NCI-H187 (cell line): ENCODE results near the gene NR1H3.

Experiments
- DNase-seq, 2 experiments: peaks; one replicate each; lab custom pipeline; 2025; lab: John Stamatoyannopoulos, UW

NR1H3 gene

GRCh38 chr11:47269829-47270305 lies 12.1 kb downstream of the NR1H3 start, which contains the start of gene MADD:
Gene MADD (plus strand): TSS chr11:47270133.
- DNase-seq: peak; percentile 80 to 97

- DNase-seq: peak in 1 of 2 experiments; percentile 20
These were observed 12.8 kb downstream of the NR1H3 start for GRCh38 chr11:47270331-47271271.

DNA sequence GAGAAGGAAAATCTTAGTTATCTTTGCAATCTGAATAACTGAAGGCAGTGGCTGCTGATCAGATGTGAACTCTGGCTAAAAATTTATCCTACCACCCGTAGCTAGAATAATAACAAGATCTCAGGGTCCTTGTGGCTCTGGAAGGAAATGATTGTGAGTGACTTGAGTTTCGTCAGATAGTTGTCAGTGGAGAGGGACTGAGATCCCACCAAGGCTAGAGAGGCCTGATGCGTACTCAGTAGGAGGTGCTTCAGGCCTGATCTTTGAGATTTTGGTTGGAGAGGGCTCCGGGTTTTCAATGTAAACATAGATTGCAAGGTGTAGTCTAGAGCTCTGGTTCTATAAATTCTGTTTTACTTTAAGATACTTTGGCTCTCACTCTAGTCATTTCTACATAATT lies 13.5 kb downstream of the NR1H3 start:
- no peak for DNase-seq

DNA sequence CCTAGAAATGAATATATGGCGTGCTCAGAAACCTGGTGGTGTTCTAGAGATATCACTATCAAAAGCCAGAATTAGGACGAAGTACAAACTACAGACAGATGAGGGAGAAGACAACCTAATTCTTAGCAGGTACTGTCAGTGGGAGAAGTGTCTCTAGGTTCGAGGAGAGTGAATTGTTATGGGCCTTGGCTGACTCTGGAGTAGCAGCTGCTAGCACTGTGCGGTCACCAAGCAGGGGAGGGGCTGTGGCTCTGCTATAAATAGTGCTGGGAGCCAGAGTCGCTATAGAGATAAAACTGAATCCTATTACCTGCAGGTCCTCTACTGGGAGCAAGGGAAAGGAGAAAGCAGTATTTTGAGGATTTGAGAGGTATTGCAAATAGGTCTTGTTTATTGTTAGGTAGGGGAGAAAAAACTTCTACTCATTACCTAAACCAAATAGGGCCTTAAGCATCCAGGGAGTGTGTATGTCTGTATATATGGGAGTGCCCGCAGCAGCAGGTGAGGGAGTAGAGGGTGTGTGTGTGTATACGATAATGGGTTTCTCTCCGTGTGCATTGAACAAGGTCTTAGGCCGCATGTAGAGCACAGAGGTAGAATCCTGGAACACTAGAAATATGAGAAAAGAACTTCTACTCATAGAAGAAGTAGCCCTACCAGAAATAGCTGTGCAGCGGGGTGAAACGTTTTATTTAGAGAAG lies 14.3 kb downstream of the NR1H3 start:
- DNase-seq: peak; percentile 48 to 76

DNA sequence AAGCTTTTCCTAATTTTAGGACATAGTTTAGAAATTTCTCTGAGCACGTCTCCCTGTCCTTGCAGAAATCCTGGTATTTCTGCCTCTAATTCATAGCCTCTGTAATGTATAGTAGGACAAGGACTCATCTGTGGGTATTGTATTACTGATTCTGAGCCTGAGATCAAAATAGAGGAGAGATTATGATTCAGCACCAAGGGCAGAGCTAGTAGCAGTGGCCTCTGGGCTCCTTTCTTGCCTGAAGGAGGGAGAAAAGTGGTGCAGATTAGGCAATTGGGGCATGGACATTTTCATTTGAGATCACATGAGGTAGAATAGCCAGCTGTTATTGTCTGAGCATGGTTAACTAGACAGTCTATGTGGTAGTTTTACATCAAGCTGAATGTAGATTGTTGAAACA lies 14.9 kb downstream of the NR1H3 start:
- no peak for DNase-seq

- no peak for DNase-seq
These were observed 16.9 kb downstream of the NR1H3 start for GRCh38 chr11:47274495-47275235.

DNA sequence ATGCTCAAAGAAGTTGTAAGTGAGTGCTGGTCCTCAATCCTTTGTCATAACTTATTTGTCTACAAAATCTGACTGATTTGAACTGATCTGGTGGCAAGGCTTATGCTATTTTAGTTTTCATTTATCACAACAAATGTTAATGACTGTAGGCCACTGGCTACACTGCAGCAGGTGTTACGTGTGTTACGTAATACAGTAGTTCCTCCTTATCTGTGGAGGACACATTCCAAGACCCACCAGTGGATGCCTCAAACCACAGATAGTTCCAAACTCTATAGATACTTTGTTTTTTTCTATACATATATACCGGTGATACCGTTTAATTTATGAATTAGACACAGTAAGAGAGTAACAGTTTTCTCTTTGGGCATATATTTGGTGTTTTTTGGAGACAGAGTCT lies 19.1 kb downstream of the NR1H3 start:
- no peak for DNase-seq

- no peak for DNase-seq
These were observed 20.3 kb downstream of the NR1H3 start for GRCh38 chr11:47278058-47278457.

DNA sequence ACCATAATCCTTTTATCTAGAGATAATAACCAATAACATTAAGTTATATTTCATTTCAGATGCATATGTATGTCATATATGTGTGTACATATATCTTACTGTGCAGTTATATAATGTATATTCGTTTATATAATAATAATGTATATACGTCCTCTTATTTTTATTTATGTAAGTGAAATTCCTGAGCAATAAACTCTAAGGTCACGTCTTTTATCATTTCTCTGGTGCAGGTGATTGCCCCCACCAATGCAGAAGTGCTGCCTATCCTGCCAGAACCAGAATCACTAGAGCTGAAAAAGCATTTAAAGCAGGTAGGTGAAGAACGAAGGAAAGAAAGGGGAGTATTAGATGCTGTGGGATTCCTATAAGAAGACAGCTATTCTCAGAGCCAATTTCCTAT lies 21.0 kb downstream of the NR1H3 start:
- no peak for DNase-seq

DNA sequence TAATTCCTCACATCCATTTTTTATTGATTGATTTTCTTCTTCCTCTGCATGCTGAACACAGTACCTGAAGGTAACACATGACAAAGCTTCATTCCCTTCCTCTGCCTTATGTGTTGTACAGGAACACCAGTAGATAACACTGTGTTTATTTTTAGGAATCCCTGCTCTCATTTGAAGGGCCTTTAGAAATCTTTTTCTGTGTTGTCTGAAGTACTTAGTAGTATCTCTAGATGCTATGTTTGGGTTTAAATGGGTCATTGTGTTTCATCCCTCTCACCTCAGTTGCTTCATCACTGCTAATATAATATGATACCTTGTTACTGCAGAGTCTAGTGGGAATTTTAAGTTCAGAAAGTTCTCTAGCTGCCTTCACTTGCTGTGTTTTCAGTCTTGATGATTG lies 22.3 kb downstream of the NR1H3 start:
- no peak for DNase-seq

GRCh38 chr11:47280860-47281259 lies 23.1 kb downstream of the NR1H3 start:
- DNase-seq: no peak

GRCh38 chr11:47282462-47282861 lies 24.7 kb downstream of the NR1H3 start:
- no peak for DNase-seq

DNA sequence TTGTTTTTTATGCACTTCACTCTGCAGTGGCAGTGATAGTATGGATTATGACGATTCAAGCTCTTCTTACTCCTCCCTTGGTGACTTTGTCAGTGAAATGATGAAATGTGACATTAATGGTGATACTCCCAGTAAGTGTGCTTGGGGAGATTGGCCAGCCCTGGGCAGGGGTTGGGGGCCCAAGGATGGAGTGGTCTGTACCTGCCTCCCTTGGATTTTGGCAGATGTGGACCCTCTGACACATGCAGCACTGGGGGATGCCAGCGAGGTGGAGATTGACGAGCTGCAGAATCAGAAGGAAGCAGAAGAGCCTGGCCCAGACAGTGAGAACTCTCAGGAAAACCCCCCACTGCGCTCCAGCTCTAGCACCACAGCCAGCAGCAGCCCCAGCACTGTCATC lies 26.4 kb downstream of the NR1H3 start:
- no peak for DNase-seq

GRCh38 chr11:47285969-47286770 lies 28.4 kb downstream of the NR1H3 start:
- DNase-seq: no peak

- DNase-seq: no peak
These were observed 30.3 kb downstream of the NR1H3 start for GRCh38 chr11:47288066-47288465.

- no peak for DNase-seq
These were observed 32.1 kb downstream of the NR1H3 start for GRCh38 chr11:47289856-47290255.

- no peak for DNase-seq
These were observed 37.6 kb downstream of the NR1H3 start for GRCh38 chr11:47295385-47295784.

- no peak for DNase-seq
These were observed 38.2 kb downstream of the NR1H3 start for GRCh38 chr11:47296045-47296444.

DNA sequence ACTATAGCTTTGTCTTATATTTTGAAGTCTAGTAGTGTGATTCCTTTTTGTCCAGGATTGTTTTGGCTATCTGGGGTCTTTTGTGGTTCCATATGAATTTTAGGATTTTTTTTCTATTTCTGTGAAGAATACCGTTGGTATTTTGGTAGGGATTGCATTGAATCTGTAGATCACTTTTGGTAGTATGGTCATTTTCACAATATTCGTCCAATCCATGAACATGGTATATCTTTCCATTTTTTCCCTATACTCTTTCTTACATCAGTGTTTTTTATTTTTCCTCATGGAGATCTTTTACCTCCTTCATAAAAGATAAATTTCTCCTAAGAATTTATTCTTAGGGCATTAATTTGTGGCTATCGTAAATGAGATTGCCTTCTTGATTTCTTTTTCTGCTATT lies 41.3 kb downstream of the NR1H3 start:
- no peak for DNase-seq

DNA sequence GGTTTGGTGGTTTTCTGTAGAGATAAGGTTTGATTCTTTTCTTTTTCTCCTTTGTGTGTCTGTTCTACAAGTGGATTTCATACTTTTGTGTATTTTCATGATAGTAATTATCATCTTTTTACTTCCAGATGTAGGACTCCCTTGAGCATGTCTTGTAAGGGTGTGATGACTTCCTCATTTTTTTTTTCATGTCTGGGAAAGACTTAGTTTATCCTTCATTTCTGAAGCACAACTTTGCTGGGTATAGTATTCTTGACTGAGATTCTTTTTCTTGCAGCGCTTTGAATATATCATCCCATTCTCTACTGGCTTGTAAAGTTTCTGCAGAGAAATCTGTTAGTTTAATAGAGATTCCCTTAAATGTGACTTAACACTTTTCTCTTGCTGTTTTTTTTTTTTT lies 45.1 kb downstream of the NR1H3 start:
- no peak for DNase-seq

- DNase-seq: no peak
These were observed 48.1 kb downstream of the NR1H3 start for GRCh38 chr11:47305734-47306483.
